ENCODE results near the gene RAP2A. TPM values are rescaled to one million over a fixed set of nuclear protein-coding genes. Genes with fewer than 3 reads are reported as not detected.

RAP2A gene
- total RNA-seq, 1 experiment from 2014 or later, result 32.1 TPM

DNA sequence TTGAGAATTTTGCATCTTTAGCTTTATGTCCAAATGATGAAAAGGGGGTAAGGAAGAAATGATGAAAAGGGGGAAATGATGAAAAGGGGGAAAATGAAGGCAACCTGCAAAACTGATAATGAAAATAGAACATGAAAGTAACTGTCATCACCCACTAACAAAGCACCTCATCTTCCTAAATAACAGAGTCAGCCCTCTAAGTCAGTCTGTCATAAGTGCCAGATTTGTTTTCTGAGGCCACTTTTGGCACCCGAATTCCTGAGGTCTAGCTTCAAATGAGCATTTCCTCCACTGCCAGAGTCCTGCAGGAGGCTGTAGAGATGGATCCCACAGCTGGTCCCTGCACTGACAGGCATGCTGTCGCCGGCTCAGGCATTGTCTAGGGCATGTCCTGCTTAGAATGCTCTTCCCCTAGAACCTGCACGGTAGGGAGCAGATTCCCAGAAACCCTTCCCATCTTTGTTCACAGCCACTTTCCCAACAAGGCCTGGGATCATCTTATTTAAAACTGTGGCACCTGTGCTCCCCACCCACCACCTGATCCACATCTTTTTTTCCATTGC lies 25.3 kb downstream of the RAP2A start:
- Histone ChIP-seq H3K4me2 (ENCODE audit: insufficient read depth, insufficient read length, low read length) (no peak overlapping the region), H2AFZ (ENCODE audit: low read length) (no peak overlapping the region), H2BK20ac (ENCODE audit: low read depth, low read length, poor library complexity, severe bottlenecking) (no peak overlapping the region), H3K79me2 (ENCODE audit: insufficient read depth, low read length) (no peaks in the 10 kb centered on the region; the same call in 1 of the 2 replicates), H4K91ac (ENCODE audit: insufficient read length, low read depth, low read length) (no peak overlapping the region), H3K79me1 (ENCODE audit: insufficient read depth, low read depth, low read length, poor library complexity, severe bottlenecking) (no peaks in the 10 kb centered on the region), H3K23me2 (ENCODE audit: insufficient read length, low read depth, low read length, poor library complexity, severe bottlenecking) (no peaks in the 10 kb centered on the region), H4K20me1 (ENCODE audit: control insufficient read depth, insufficient read depth, insufficient read length) (no peaks in the 10 kb centered on the region), H3K18ac (ENCODE audit: insufficient read length, low read depth, low read length) (no peak overlapping the region), H2BK12ac (ENCODE audit: insufficient read length, low read depth, low read length) (no peak overlapping the region), H3K14ac (ENCODE audit: insufficient read depth, low read length) (no peak overlapping the region), H3T11ph (ENCODE audit: low read length) (no peak overlapping the region), H3K9me3 (ENCODE audit: control insufficient read depth, low read depth, low read length) (no peaks in the 10 kb centered on the region), H4K8ac (replicated peaks; ENCODE audit: insufficient read length, low read depth, low read length) (no peak overlapping the region), H3K9ac (ENCODE audit: extremely low read depth, insufficient read length, low read length) (no peak overlapping the region), H2AK5ac (ENCODE audit: insufficient read length, low read length) (no peak overlapping the region), H3K27ac (ENCODE audit: insufficient read length, low read depth, low read length) (no peak overlapping the region), H3K4me1 (ENCODE audit: insufficient read depth, low read length) (no peaks in the 10 kb centered on the region), H3K4ac (ENCODE audit: low read depth, low read length) (no peak overlapping the region), H4K5ac (ENCODE audit: insufficient read length, low read depth, low read length) (no peak overlapping the region), H2BK15ac (ENCODE audit: low read depth, low read length) (no peak overlapping the region), H2BK5ac (ENCODE audit: insufficient read length, low read length) (no peak overlapping the region), H2BK120ac (ENCODE audit: low read depth, low read length, poor library complexity, severe bottlenecking) (no peak overlapping the region), H3K23ac (ENCODE audit: insufficient read length, low read depth, low read length) (no peak overlapping the region), H3K56ac (ENCODE audit: insufficient read length, low read depth, low read length) (no peak overlapping the region), H3K27me3 (ENCODE audit: insufficient read depth, low read length) (no peaks in the 10 kb centered on the region)
- TF ChIP-seq, protein P1, sequence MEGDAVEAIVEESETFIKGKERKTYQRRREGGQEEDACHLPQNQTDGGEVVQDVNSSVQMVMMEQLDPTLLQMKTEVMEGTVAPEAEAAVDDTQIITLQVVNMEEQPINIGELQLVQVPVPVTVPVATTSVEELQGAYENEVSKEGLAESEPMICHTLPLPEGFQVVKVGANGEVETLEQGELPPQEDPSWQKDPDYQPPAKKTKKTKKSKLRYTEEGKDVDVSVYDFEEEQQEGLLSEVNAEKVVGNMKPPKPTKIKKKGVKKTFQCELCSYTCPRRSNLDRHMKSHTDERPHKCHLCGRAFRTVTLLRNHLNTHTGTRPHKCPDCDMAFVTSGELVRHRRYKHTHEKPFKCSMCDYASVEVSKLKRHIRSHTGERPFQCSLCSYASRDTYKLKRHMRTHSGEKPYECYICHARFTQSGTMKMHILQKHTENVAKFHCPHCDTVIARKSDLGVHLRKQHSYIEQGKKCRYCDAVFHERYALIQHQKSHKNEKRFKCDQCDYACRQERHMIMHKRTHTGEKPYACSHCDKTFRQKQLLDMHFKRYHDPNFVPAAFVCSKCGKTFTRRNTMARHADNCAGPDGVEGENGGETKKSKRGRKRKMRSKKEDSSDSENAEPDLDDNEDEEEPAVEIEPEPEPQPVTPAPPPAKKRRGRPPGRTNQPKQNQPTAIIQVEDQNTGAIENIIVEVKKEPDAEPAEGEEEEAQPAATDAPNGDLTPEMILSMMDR (conservative IDR thresholded peaks at IDR 0.05), result no peak
- Mint-ChIP-seq H3K27ac (no peak overlapping the region), H3K4me1 (peaks cover 17 to 21% of the 10 kb centered on the region in 2 experiments), H3K36me3 (ENCODE audit: insufficient read depth in 1 of 3, low read depth in 3 of 3) (peaks cover 5 to 17% (median 7%) of the 10 kb centered on the region in 3 experiments; a peak in 4 of 7 replicates), H3K27me3 (ENCODE audit: low read depth) (no peaks in the 10 kb centered on the region), H3K4me3 (no peak overlapping the region), H3K9me3 (peaks cover under 1 to 5% of the 10 kb centered on the region in 2 experiments; a peak in 2 of 5 replicates)
- DNase-seq, result no peak
- no CpG with 5 or more reads among the region's 4 CpGs for WGBS (ENCODE audit: extremely low coverage, insufficient read length, low lambda C conversion rate)
